Ovary (tissue), 9 donors: ENCODE results near the gene OLFML2B. TPM values are rescaled to one million over a fixed set of nuclear protein-coding genes. Genes with fewer than 3 reads are reported as not detected.

Experiments
- DNase-seq, 5 donors: peaks; one replicate each; pipeline ENCODE4 v3.0.0-alpha.2; 2019 to 2020
- H3K27ac ChIP-seq, 2 donors: fragments of 200-600 bp; one replicate each; pipeline versions ENCODE4 v1.5.1 to v1.8.0; 2019 to 2022
- H3K27me3 ChIP-seq: fragments of 200-600 bp; one replicate; pipeline ENCODE4 v1.8.0; 2022
- H3K36me3 ChIP-seq: fragments of 200-600 bp; sonication (generic); one replicate; pipeline ENCODE4 v1.5.1; 2019
- H3K4me1 ChIP-seq: one replicate; pipeline ENCODE4 v1.8.1; 2013; ENCODE audit warnings: mild to moderate bottlenecking, moderate library complexity; ENCODE audit not compliant: insufficient read depth
- H3K4me3 ChIP-seq: fragments of 200-600 bp; sonication (generic); one replicate; pipeline ENCODE4 v1.5.1; 2017
- H3K9me3 ChIP-seq, 2 donors: fragments of 200-600 bp in 1 of 2; sonication (generic) in 1 of 2; one replicate each; pipeline versions ENCODE4 v1.5.1 to v1.8.1; 2013 to 2019; ENCODE audit warnings: mild to moderate bottlenecking in 1 of 2, moderate library complexity in 1 of 2
- EP300 ChIP-seq: sonication (generic); formaldehyde crosslinking; IDR thresholded peaks from one replicate; pipeline ENCODE4 v1.6.1; 2017; ENCODE audit warnings: antibody characterized with exemption
- POLR2A ChIP-seq: fragments of 450-650 bp; IDR thresholded peaks from one replicate; pipeline ENCODE4 v1.6.1; 2017; ENCODE audit warnings: antibody characterized with exemption, mild to moderate bottlenecking, moderate library complexity
- WGBS, 3 donors: extraction: QIAGEN DNeasy Blood & Tissue Kit in 1 of 3; methylation state at CpG; one replicate each; pipeline versions ENCODE4 v1.1.5 to v1.1.7; 2013 to 2017; 5-methylcytosine and 5-hydroxymethylcytosine counted together
- intact Hi-C, 4 donors: fragments of 100-400 bp; cut with DNase I; formaldehyde crosslinking; loops; one replicate each; pipeline versions ENCODE4 v1.11.0 to v1.15.1; 2022 to 2023
- polyA plus RNA-seq, 2 donors: library from polyadenylated mRNA; stranded (reverse); fragments of 200-250 nt in 1 of 2; fragments of 350-450 nt in 1 of 2; fragmentation: Illumina TruSeq in 1 of 2; extraction: RNeasy Lipid Tissue Mini Kit (QIAGEN cat#74804) in 1 of 2; gene quantifications; one replicate each; pipeline ENCODE4 v1.2.3, GENCODE V29; 2013 to 2014
- total RNA-seq, 7 donors: library from RNA; depleted of rRNA in 2 of 7; stranded (reverse); fragments of >200 nt in 2 of 7; fragmentation: NEBNext Ultra II Directional in 3 of 7; extraction: Animal tissue kit (Norgen Biotek cat#: 25700) in 3 of 7; gene quantifications; one replicate each; pipeline versions ENCODE4 v1.1.0 to v1.2.4, GENCODE V29; 2016 to 2023
- TF ChIP-seq, protein P1 (sequence below), 3 donors: fragments of 450-650 bp in 2 of 3; fragments of 200-600 bp in 1 of 3; IDR thresholded peaks; one replicate each; pipeline versions ENCODE4 v1.5.1 to v1.8.0; 2016 to 2022; ENCODE audit warnings: antibody characterized with exemption in 3 of 3, mild to moderate bottlenecking in 1 of 3
- donor health status: DM: no; HTN: no; CAD: no; lungs with moderate emphysema.
- donor health status: DM: no; HTN: no; CAD: no.
- donor health status: Bipolar disorder and iron deficiency.
- donor health status: DM: yes; HTN: yes; CAD: no.
- donor health status: DM: no; HTN: no; CAD: no.
- donor health status: DM: yes; HTN: yes; CAD: no.

Gene OLFML2B
- total and polyA plus RNA-seq, 9 donors = 1.0 to 37.6 (median 5.1) TPM

DNA sequence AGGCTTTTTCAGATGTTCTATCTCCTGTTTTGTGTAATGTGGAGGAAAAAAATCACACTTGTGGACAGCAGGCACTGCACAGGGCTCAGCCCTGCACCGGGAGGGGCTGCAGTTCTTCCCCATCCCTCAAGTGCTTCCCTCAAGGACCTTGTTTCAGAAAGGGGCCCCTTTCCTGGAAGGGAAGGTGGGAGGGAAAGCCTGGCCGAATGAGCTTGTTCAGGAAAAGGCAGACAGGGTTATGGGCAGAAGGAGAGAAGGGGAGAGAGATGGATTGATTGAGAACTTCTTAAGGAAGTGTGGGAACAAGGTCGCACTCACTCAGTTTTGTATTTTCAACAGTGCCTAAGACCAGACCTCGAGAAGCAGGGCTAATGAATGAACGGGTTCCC, 41.2 kb downstream of the OLFML2B start:
- intact Hi-C loops = no loop called here
- WGBS, 3 donors = 30 to 41% (median 34%) methylated on average over 5 of the region's 5 CpGs
- Histone ChIP-seq H3K27ac (no peak overlapping the region), H3K4me1 (no peaks in the 10 kb centered on the region), H3K36me3 (no peaks in the 10 kb centered on the region), H3K9me3 (no peaks in the 10 kb centered on the region), H3K4me3 (no peak overlapping the region), H3K27me3 (no peaks in the 10 kb centered on the region)
- no peak for DNase-seq
- TF ChIP-seq POLR2A (no peak), EP300 (no peak)
- TF ChIP-seq, protein P1, sequence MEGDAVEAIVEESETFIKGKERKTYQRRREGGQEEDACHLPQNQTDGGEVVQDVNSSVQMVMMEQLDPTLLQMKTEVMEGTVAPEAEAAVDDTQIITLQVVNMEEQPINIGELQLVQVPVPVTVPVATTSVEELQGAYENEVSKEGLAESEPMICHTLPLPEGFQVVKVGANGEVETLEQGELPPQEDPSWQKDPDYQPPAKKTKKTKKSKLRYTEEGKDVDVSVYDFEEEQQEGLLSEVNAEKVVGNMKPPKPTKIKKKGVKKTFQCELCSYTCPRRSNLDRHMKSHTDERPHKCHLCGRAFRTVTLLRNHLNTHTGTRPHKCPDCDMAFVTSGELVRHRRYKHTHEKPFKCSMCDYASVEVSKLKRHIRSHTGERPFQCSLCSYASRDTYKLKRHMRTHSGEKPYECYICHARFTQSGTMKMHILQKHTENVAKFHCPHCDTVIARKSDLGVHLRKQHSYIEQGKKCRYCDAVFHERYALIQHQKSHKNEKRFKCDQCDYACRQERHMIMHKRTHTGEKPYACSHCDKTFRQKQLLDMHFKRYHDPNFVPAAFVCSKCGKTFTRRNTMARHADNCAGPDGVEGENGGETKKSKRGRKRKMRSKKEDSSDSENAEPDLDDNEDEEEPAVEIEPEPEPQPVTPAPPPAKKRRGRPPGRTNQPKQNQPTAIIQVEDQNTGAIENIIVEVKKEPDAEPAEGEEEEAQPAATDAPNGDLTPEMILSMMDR (IDR thresholded peaks at IDR 0.05) = no peak

DNA sequence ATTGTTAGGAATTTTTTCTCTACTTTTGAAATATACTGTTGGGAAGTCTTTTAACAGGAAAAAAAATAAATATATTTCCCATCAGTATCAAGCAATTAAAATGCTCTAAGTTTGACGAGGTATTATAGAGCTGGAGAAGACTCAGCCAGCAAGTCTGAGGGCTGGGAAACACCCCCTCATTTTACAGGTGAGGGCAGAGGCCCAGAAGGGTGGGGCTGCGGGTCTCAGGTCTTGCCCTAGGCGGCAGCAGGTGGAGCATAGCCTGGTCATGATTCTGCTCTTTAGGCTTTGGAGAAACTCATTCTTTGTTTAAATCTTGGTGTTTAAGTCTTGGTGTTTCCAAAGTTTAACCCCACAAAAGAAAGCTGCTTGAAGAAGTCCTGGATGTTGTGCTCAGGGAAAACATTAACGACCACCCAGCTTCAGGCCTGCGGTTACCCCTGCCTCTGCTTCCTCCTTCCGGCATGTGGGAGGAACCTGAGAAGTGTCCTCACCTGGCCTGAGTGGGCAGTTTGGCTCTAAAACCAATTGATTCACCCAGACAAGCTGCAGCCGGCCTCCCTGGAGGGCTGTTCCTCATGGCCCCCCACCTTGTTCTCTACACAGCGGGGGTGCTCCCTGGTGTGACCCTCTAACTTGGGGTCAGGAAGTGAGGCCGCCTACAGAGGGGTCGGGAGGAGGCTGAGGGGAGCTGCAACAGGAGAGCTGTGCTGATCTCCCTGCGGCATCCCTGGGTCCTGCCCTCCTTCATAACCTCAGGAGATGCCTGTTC, 41.7 kb downstream of the OLFML2B start:
- intact Hi-C loops = no loop called here
- Histone ChIP-seq H3K27me3 (no peaks in the 10 kb centered on the region), H3K4me3 (no peak overlapping the region), H3K36me3 (no peaks in the 10 kb centered on the region), H3K9me3 (no peaks in the 10 kb centered on the region), H3K4me1 (no peaks in the 10 kb centered on the region), H3K27ac (no peak overlapping the region)
- no peak for DNase-seq
- TF ChIP-seq, protein P1 (IDR thresholded peaks at IDR 0.05) = no peak
- TF ChIP-seq EP300 (no peak), POLR2A (no peak)
- 61 to 73% (median 67%) methylated on average over 11 of the region's 11 CpGs for WGBS, 3 donors

- Histone ChIP-seq H3K36me3 (no peaks in the 10 kb centered on the region), H3K27me3 (no peaks in the 10 kb centered on the region), H3K9me3 (no peaks in the 10 kb centered on the region), H3K27ac (no peak overlapping the region), H3K4me1 (no peaks in the 10 kb centered on the region), H3K4me3 (no peak overlapping the region)
- DNase-seq = no peak
- TF ChIP-seq POLR2A (no peak), EP300 (no peak)
- TF ChIP-seq, protein P1 (IDR thresholded peaks at IDR 0.05) = no peak
- intact Hi-C loops = no loop called here
- WGBS, 3 donors = 83 to 93% (median 90%) methylated on average over 8 of the region's 8 CpGs
Measured at GRCh38 chr1:161981126-161981525, 42.5 kb downstream of the OLFML2B start.

GRCh38 chr1:161978011-161978790, 45.5 kb downstream of the OLFML2B start:
- TF ChIP-seq, protein P1 (IDR thresholded peaks at IDR 0.05) = no peak
- TF ChIP-seq EP300 (no peak), POLR2A (no peak)
- H3K4me3 ChIP-seq = no peak overlapping the region
- no peaks in the 10 kb centered on the region for H3K36me3 ChIP-seq
- H3K27ac ChIP-seq = no peak overlapping the region
- WGBS, 3 donors = 94 to 96% (median 95%) methylated on average over 31 of the region's 31 CpGs
- intact Hi-C loops = no loop called here
- no peaks in the 10 kb centered on the region for H3K9me3 ChIP-seq
- DNase-seq = no peak
- no peaks in the 10 kb centered on the region for H3K27me3 ChIP-seq
- H3K4me1 ChIP-seq = no peaks in the 10 kb centered on the region
